Measurements from ENCODE around the gene KSR2. TPM values are rescaled to one million over a fixed set of nuclear protein-coding genes. Genes with fewer than 3 reads are reported as not detected.

Gene KSR2
- total RNA-seq, 4 donors from 2014 or later = 0.02 to 0.10 TPM; not detected in 2

DNA sequence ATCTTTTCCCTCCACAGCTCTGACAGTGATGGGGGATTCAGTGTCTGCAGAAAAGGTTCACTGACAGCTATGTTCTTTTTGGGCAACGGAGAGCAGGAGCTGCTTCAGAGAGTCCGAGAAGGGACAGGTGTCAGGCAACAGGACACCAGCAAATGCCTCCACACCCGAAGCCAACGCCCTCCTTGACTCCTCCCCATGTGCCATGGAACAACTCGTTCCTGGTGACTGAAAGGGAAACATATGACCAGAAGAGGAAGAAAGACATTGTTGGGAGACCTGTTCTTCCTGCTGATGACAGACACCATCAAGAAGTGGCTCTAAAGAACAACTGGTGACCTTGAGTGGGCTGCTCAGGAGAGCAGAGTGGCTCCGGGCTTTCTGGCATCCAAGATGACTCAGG, 435.1 kb downstream of the KSR2 start:
- DNase-seq (peak; percentile 94 to 97), ATAC-seq (peak; percentile 92 to 96)
- in situ Hi-C loops (cut with MboI; ENCODE audit: low sequenced_read_pairs in 4 of 4) = no loop called here
- H3K4me1 ChIP-seq = peaks cover 22 to 26% of the 10 kb centered on the region in 2 donors
- intact Hi-C loops (cut with DNase I; ENCODE audit: low total_unique reads) = loop anchor here (1.0 to 5.0 kb wide), 5 partner anchors 46 to 1649 kb away; no protein-coding TSS in a partner anchor
- TF ChIP-seq, protein P1, sequence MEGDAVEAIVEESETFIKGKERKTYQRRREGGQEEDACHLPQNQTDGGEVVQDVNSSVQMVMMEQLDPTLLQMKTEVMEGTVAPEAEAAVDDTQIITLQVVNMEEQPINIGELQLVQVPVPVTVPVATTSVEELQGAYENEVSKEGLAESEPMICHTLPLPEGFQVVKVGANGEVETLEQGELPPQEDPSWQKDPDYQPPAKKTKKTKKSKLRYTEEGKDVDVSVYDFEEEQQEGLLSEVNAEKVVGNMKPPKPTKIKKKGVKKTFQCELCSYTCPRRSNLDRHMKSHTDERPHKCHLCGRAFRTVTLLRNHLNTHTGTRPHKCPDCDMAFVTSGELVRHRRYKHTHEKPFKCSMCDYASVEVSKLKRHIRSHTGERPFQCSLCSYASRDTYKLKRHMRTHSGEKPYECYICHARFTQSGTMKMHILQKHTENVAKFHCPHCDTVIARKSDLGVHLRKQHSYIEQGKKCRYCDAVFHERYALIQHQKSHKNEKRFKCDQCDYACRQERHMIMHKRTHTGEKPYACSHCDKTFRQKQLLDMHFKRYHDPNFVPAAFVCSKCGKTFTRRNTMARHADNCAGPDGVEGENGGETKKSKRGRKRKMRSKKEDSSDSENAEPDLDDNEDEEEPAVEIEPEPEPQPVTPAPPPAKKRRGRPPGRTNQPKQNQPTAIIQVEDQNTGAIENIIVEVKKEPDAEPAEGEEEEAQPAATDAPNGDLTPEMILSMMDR (IDR thresholded peaks at IDR 0.05 in 4 of 5, conservative IDR thresholded peaks at IDR 0.05 in 1 of 5) = no peak
- TF ChIP-seq POLR2A (IDR thresholded peaks at IDR 0.05) = peak; percentile 32 to 42
- H3K4me3 ChIP-seq = no peak overlapping the region
- H3K9me3 ChIP-seq = no peaks in the 10 kb centered on the region
- peak overlapping the region; percentile 89 to 93 (median 92) for H3K27ac ChIP-seq
- H3K27me3 ChIP-seq = no peaks in the 10 kb centered on the region
- no peaks in the 10 kb centered on the region for H3K36me3 ChIP-seq

DNA sequence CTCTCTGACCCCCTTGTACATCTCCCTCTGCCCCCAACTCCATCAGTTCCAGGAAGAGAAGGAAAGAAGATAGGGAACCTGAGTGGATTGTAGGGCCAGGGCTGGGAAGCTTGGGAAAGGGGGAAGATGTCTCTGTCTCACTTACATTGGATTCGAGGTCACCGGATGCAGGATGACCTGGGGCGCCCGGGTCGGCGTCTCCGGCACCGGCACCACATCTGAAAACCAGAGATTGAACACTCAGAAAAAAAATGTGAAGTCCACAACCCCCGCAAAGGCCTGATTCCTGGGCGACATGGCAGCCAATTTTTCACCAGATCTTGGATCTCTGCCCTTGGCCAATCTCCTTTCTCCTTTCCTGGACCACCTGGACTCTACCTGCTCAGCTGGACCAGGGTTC, 438.0 kb downstream of the KSR2 start:
- intact Hi-C loops (cut with DNase I; ENCODE audit: low total_unique reads) (loop anchor here (5.0 kb wide), 2 partner anchors 163 to 1652 kb away; no protein-coding TSS in a partner anchor), in situ Hi-C loops (cut with MboI; ENCODE audit: low sequenced_read_pairs in 4 of 4) (no loop called here)
- no peak for ATAC-seq
- Histone ChIP-seq H3K9me3 (no peaks in the 10 kb centered on the region), H3K4me3 (no peak overlapping the region), H3K27ac (no peak overlapping the region), H3K27me3 (no peaks in the 10 kb centered on the region), H3K36me3 (no peaks in the 10 kb centered on the region), H3K4me1 (peaks cover 38 to 40% of the 10 kb centered on the region in 2 donors)
- TF ChIP-seq, protein P1 (IDR thresholded peaks at IDR 0.05 in 4 of 5, conservative IDR thresholded peaks at IDR 0.05 in 1 of 5) = no peak
- TF ChIP-seq POLR2A (IDR thresholded peaks at IDR 0.05) = no peak
- no peak for DNase-seq

DNA sequence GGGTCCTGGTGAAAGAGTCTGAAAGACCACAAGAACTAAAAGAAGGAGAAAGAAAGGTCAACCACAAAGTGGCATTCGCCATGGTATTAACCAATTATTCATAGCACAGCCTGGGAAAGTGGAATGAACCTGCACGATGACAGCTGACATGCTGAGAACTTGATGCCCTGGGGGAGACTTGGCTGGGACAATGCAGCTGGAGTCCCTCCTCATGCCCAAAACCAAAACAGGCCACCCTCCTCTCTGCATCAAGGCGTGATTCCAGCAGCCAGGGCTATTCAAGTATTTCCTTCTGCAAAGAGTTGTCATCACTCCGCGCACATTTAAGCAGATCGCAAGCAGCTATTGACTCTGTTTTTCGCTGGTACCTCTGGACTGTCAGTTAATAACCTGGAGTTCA, 440.3 kb downstream of the KSR2 start:
- in situ Hi-C loops (cut with MboI; ENCODE audit: low sequenced_read_pairs in 4 of 4) = no loop called here
- H3K4me3 ChIP-seq = no peak overlapping the region
- H3K4me1 ChIP-seq = peaks cover 35 to 39% of the 10 kb centered on the region in 2 donors
- ATAC-seq = no peak
- DNase-seq = no peak
- peak overlapping the region in 1 of 4 donors; percentile 14 for H3K27ac ChIP-seq
- no peak for TF ChIP-seq POLR2A (IDR thresholded peaks at IDR 0.05)
- TF ChIP-seq, protein P1 (IDR thresholded peaks at IDR 0.05 in 4 of 5, conservative IDR thresholded peaks at IDR 0.05 in 1 of 5) = no peak
- intact Hi-C loops (cut with DNase I; ENCODE audit: low total_unique reads) = no loop called here
- no peaks in the 10 kb centered on the region for H3K9me3 ChIP-seq
- no peaks in the 10 kb centered on the region for H3K36me3 ChIP-seq
- no peaks in the 10 kb centered on the region for H3K27me3 ChIP-seq

DNA sequence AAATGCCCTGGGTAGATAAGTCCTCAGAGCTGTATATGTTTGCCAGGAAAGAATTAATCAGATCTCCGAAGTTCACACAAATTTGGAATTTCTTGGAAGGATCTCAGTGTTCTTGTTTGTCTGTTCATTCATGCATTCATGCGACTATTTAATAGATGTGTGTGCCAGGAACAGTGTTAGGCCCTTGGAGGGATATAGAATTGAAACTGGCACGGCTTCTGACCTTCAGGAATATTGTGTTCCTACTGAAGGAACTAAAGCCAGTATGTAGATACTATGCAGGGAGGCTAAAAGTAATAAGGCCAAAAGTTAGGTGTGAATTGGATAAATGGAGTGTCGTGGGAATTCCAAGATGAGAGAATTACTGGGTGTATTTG, 441.3 kb downstream of the KSR2 start:
- H3K9me3 ChIP-seq = no peaks in the 10 kb centered on the region
- peaks cover 32 to 40% of the 10 kb centered on the region in 2 donors for H3K4me1 ChIP-seq
- ATAC-seq (no peak), DNase-seq (no peak)
- H3K4me3 ChIP-seq = no peak overlapping the region
- H3K27ac ChIP-seq = no peak overlapping the region
- no peaks in the 10 kb centered on the region for H3K27me3 ChIP-seq
- H3K36me3 ChIP-seq = no peaks in the 10 kb centered on the region
- intact Hi-C loops (cut with DNase I; ENCODE audit: low total_unique reads) = no loop called here
- in situ Hi-C loops (cut with MboI; ENCODE audit: low sequenced_read_pairs in 4 of 4) = no loop called here
- TF ChIP-seq POLR2A (IDR thresholded peaks at IDR 0.05) = no peak
- TF ChIP-seq, protein P1 (IDR thresholded peaks at IDR 0.05 in 4 of 5, conservative IDR thresholded peaks at IDR 0.05 in 1 of 5) = no peak

All from gastrocnemius medialis (tissue), 4 donors.